Measurements from ENCODE around the gene ZBTB21.

ZBTB21 gene

DNA sequence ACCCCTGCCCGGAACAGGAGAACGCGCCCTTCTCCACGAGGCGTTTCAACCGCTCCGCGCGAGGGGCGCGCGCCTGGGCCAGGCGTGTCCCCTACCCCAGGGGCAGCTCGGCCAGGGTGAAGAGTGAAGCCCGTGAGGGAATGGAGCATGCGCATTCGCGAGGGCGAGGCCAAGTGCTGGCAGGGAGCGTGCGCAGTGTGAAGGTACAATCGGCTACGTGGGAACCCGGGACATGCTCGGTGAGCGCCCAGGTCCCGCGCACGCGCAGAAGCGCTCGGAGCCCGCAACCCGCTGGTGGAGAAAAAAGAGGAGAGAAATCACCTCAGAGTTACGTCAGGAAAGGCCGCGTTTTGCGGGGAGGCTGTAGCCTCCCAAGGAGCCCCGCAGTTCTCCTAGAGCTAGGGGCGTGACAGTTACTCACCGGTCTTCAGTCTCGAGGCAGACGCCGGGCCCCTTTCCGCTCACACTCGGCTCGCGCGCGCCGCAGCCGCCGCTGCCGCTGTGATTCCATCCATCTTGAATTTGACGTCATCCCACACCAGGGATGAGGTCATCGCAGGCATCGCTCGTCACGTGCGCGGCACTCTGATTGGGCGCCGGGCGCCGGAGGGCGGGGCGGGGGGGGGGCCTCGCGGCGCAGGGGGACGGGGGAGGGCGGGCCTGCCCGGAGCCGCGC is at the start of gene ZBTB21:
Gene ZBTB21 (minus strand): TSS at position 530 of the 676 bp plus-strand sequence. CDS start 16,265 bp downstream, outside the sequence.
- DNase-seq (ENCODE audit: low read depth in 2 of 2) = peak; percentile 97 to 99

DNA sequence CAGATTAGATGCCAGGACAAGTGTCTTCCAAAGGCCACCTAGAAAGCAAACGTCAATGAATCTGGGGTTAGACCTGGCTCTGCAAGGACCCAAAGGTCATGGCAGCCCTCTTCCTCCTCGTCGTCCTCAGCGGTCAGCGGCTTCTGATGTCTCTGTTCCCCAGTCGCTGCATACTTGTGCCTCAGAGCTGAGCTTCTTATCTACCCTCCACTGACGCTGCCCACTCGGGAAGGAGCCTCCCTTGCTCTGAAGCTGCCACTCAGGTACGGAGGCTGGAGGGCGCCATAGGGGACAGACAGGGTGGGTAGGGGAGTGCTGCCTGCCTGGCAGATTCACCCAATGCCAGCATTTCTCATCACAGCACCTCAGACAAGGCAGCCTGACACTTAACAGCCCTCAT is 49.6 kb upstream of the ZBTB21 start:
- DNase-seq (ENCODE audit: low read depth in 2 of 2) = no peak

DNA sequence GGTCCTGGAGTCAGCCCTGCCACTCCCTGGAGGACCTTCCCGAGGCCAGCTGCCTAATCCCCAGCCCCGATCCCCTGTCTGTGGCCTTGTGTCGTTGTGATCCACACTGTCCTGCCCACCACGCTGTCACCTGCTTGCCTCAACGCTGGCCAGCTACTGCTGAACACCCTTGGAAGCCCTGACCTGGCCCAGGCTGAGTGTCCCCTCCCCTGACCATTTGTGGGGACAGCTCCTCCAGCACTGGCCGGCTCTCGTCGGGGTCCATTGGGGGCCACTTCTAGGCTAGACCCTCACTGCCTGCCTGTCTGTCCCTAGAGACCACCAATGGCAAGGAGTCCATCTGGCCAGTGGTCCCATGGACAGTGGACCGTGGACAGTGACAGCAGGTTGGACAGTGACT is 49.0 kb upstream of the ZBTB21 start:
- no peak for DNase-seq (ENCODE audit: low read depth in 2 of 2)

DNA sequence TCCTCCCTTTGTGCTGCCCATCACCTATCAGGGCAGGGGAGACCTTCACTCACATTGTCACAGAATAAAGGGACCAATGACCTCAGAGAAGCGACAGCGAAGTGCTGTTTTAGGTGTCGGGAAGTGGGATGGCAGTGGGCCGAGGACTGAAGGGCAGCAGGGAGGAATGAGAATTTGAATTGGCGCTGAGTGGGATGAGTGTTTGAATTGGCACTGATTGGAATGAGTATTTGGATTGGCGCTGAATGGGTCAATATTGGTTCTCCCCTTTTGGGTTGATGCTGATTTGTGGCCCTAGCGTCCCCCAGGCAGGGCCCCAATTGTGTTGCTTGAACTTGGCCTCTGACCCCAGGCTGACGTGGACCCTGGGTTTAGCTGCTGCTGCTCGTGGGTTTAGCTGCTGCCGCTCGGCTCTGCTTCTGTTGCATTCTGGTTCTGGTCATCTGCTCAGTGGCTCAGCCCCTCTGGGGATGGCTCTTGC is 48.5 kb upstream of the ZBTB21 start:
- DNase-seq (ENCODE audit: low read depth in 2 of 2) = no peak

DNA sequence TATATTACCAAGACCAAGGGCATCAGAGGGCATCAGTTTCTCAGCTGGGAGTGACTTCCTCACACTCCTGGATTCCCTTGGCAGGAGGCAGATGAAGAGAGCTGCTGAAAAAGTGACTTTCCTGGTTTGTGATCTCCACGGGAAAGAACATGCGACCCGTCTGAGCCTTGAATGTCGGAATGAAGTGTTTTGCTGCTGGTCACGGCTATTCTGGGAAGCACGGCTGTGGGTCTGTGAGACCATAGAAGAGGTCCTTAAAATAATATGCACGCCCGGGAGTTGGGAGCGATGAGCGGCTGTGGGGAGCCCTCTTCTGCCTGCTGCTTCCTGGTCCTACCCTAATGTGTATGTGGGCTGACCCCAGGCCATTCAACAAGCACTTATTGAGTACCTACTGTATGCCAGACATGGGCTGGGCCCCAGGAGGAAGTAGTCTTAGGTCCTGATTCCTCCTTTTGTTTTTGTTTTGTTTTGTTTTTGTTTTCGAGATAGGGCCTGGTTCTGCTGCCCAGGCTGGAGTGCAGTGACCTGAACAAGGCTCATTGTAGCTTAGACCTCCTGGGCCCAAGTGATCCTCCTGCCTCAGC is 47.8 kb upstream of the ZBTB21 start:
- no peak for DNase-seq (ENCODE audit: low read depth in 2 of 2)

DNA sequence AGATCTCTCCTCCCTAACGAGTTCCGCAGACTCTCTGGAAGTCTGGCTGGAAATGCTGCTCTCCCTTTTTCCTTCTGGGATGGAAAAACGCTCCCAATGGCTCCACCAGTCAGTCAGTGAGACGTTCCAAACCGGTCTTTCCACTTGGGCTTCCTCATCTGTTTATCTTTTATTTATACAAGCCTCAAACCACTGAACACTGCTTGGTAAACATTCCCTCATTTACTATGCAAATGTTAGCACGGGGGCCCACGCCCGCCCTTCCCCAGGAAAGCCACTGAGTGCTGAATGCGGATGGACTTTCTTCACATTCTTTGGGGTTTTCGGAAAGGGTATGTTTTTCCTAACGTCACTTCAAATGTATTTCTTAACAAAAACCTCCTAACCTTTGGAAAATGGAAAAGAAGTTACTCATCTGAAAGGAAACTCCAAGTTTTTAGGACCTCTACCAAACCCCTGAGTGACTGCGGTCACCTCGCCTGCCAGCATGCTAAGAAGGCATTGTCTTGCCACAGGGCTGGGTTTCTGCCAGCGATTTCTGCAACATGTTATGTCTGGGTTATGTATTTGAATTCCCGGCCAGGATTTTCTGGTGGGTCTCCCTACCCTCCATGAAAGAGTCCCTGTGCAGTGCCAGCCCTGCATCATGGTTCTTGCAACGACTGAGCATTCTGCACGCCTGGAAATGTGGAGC is 47.0 kb upstream of the ZBTB21 start:
- no peak for DNase-seq (ENCODE audit: low read depth in 2 of 2)

DNA sequence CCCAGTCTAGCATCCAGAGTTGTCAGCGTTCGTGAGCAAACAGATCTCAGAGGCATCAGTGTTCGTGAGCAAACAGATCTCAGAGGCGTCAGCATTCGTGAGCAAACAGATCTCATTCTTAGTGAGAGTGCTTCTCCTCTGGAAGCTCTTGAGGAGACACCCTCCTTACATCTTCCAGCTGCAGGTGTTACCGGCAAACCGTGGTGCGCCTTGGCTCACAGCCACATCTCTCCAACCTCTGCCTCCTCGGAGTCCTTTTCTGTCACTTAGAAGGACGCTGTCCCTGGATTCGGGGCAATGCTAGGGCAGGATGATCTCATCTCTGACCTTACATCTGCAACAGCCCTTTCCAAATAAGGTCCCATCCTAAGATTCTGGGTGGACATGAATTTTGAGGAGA is 46.3 kb upstream of the ZBTB21 start:
- no peak for DNase-seq (ENCODE audit: low read depth in 2 of 2)

DNA sequence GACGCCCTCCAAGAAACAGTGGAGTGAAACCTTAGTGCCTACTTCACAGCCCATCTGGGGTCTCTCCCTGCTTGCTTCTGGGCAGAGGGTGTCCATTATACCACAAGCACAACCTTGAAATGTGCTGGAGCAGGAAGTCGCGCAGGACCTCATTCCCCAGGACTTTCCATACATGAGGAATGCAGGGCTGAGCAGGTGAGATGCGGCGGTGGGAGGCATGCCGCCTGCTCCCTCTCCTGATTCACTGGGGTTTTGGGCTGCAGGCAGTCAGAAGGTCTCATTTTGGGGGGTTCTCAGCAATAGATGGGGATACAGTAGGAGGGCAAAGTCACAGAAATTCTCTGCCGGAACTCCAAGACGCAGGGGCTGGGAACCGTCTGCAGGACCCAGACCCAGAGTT is 45.3 kb upstream of the ZBTB21 start:
- no peak for DNase-seq (ENCODE audit: low read depth in 2 of 2)

DNA sequence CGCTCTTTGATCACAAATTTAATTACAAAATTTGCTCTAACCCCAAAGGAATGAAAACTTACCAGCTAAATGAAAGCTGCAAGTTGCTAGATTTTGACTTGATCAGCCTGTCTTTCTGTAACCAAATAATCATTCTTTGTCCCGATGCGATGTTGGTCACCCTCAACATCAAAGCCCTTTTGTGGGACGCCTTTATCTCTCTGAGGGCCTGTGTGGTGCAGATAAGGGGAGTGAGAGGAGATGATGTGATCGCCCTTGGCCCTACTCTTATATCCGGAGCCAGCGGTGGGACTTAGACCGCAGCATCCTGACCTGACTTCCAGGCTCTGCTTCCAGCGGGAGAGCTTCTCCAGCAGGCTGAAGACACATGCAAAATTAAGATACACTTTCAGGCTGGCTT is 41.6 kb upstream of the ZBTB21 start:
- no peak for DNase-seq (ENCODE audit: low read depth in 2 of 2)

DNA sequence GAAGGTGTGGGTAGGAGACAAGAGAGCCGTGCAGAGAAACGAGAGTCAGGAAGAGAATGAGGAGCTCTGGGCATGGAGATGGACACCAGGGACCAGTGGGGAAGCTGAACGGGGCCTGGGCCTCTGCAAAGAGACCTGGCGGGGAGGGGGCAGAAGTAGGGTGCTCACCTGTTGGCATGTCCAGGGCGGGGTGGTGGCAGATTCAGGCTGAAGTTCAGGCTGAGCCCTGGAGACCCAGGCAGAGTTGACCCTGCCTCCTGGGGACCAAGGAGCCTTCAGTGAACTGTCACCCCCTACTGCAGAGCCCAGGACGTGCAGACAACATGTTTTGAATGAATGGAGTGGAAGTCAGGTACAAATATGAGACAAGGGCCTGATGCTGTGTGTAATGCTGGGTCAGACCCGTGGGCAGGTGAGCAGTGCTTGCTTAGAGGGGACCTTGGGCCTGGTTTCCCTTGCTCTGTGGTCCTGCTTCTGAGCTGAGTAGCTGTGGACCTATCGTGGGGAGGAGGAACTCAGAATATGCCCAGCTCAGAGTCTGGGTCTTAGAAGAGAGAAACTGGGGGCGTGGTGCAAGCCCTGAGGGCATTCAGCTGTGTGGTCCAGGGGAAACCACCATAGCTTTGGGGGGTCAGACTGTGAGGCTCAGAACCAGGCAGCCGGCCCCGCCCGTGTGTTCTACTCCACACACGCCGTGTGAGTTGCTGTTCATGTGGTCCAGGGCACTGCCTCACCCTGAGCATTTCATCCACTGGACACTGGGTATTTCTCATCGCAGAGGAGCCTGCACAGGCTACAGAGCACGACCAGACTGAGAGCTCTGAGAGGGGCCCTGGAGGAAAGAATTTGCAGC is 39.6 kb upstream of the ZBTB21 start:
- DNase-seq (ENCODE audit: low read depth in 2 of 2) = no peak

DNA sequence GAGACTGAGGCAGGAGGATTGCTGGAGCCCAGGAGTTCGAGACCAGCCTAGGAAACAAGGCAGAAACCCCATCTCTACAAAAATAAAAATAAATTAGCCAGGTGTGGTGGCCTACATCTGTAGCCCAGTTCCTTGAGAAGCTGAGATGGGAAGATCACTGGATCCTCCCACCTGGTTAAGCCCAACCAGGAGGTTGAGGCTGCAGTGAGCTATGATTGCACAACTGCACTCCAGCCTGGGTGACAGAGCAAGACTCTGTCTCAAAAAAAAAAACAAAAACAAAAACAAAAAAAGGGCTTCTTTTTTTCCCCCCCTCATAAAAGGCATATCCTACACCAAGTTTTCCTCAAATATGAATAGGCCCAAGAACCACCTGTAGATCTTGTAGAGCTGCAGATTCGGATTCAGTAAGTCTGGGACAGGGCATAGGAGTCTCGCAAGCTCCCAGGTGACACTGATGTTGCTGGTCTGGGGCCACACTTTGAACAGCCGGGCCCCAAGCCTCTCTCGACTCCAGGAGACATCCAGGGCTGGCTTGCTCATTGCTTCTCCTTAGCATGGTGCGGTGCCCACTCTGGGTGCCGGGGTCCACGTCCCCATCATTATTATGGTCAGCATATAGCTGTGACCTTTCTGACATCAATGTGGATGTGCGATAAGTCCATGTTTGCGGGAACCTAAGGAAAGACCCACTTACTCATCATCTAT is 38.9 kb upstream of the ZBTB21 start:
- no peak for DNase-seq (ENCODE audit: low read depth in 2 of 2)

DNA sequence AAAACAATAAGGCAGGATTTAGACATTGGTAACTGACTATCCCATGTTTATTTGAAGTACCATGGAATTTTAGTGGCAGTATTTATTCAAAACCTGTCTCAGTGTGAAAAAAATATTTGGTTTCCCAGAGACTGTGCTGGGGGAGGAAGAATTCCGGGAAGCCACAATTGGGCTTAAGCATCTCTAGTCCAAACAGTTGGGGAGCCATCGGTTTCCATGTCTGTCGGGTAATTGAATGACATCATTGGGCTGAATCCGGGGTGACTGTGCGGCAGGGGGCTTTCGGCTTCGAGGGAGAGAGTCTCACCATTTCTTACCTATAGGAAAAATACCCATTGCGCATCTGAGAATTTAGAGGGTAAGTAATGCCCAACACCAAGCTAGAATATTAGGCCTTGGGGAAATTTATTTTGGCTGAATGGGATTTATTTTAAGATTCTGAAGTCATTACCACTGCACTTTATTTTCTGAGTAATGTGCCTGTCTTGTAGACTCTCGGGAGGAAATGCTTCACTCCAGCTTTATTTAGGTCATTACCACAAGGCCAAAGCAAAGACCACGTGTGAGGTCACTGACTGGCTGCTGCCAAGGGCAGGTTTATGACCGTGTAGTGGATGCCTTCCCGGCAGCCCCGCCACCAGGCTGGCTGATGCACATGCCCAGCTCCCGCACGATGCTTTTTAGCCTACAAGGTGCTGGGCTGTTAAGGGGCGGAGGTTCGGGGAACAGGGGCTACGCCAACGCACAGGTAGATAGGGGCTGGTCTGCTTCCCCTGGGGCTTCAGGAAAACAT is 37.9 kb upstream of the ZBTB21 start:
- no peak for DNase-seq (ENCODE audit: low read depth in 2 of 2)

DNA sequence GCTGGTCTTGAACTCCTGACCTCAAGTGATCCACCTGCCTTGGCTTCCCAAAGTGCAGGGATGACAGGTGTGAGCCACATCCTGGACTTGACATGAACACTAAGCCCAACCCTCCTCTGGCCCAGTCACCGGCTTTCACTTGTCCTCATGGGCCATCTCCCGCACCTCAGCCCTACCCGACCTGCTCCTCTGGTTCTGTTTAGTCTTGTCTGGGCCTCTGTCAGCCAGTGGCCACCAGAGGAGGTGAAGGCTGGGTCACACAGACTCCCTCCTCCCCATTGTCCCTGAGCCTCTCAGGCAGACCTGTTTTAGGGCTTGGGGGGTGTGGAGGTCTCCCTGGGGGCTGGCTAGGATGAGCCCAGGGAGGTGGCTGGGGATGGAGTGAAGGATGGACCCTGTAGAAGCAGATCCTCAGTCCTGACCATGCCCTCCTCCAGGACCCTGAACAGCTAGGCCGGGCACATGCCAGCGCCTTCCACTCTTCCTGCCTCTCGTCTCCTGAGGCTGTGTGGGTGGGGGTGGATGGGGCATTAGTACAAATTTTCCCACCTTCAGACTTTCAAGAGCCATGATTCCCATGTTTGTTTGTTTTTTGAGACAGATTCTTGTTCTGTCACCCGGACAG is 34.8 kb upstream of the ZBTB21 start:
- no peak for DNase-seq (ENCODE audit: low read depth in 2 of 2)

DNA sequence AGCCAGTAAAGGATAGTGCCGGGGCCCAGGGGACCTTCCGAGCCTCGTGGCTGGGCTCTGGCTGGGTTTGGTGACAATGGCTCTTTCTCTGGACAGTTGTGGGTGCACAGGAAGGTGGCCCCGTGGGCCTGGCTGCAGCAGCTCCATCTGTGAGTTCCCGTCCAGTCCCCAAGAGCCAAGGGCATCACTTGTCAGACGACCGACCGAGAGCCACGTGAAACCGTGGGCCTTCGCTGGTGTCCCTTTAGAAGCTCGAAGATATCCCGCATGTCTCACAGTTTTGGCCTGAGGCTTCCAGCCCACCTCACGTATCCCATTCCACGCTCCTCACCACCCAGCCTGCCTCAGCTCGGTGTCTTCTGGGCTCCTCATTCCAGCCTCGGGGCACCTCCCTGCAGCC is 33.8 kb upstream of the ZBTB21 start:
- DNase-seq (ENCODE audit: low read depth in 2 of 2) = no peak

DNA sequence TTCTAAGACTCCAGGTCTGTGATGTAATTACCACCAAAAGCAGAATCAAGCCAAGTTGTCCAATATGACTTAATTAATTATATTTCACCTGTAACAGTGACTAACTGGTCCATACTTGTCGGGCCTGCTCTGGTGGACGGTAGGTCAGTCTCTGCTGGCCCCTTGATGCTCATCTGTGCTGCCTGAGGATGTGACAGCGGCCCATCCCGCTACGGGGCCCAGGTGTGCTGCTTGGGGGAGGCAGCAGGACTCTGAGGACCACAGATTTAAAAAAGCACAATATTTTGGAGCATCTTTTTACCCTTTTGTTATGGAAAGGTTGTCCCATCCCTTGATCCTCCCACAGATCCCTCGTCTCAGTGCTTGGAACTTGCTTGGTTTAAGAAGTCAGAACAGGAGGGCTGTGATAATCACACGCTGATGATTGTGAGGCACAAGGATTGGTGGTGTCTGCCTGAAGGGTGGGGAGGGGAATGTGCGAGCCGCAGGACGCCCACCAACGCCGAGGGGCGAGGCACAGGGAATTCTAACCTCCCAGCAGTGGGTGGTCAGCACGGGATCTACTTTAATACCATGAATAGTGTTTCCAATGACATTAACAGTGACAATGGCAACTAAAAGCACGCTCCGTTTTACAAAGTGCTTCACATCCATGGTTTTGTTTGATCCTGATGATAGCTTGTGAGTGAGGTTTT is 33.2 kb upstream of the ZBTB21 start:
- no peak for DNase-seq (ENCODE audit: low read depth in 2 of 2)

DNA sequence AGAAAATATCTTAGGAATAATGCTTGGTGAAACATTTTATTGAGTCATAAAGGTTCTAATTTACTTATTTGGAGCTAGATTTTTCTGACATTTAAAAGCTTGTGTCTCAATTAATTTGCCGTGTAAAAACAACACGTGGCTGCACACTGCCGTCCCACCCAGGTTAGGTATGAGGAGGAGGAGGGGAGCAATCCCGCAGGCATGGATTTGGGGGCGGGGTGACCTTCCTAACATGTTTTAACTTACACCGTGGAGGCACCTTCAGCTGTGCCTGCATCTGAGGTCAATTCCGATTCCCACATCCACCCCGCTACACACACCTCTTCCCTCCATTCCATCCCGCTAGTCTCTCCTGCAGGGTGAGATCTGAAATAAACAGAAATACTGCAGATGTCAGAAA is 32.5 kb upstream of the ZBTB21 start:
- DNase-seq (ENCODE audit: low read depth in 2 of 2) = no peak

DNA sequence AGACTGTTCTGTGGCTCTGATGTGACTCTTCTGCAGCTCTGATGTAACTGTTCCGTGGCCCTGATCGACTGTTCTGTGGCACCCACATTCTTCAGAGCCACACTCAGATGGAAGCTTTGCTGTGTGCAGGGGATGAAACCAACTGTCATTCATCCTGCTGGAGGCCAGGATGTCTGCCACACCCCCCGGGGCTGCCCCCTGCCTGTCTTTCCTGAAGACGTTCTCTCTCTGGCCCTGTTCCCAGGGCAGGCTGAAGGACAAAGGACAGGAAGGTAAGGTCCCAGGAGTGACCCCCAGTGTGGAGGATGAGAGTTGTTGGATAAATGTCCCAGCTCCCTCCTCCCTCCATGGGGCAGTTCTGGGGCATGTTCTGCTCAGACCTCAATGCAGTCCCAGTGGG is 31.6 kb upstream of the ZBTB21 start:
- DNase-seq (ENCODE audit: low read depth in 2 of 2) = no peak

DNA sequence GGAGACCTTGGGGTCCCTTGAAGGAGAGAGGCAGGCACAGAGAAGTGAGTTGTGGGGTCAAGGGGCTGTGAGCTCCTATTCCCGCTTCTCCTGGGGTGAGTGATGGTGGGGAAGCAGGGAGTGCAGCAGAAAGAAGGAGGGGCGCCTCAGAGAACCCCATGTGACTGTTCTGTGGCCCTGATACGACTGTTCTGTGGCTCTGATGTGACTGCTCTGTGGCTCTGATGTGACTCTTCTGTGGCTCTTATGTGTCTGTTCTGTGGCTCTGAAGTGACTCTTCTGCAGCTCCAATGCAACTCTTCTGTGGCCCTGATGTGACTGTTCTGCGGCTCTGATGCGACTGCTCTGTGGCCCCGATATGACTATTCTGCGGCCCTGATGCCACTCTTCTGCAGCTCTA is 31.1 kb upstream of the ZBTB21 start:
- DNase-seq (ENCODE audit: low read depth in 2 of 2) = no peak

DNA sequence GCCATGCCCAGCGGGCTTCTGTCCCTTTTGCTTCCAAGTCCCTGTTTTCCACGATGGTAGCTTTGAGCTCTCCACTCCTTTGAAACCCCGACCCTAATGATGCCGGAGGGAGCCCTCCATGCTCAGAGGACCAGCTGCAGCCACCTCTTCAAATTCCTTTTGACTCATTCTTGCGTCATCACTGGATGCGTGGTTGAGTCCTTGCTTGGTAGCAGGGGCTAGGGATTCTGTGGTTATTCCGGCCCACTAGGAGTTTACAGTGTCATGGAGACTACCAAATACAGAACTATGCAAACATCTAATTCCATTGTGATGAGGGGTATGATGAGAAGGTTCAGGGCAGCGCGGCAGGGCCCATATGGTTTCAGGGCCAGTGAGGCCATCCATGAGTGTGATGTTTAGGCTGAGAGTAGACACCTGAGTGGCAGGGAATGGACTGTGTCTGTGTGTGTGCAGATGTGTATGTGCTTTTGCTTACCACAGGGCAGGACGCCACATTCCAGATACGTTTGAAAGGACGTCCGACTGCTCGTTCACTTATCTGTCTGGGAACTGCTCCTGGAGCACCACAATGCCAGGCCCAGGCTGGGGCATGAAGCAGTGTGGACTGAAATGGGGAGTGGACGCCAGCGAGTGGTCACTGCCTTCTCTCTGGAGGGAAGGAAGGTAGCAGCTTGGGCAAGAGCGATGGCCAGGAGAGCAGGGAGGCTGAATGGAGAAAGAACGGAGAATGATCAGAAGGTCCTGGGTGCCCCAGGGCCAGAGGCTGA is 30.4 kb upstream of the ZBTB21 start:
- no peak for DNase-seq (ENCODE audit: low read depth in 2 of 2)

All from stimulated activated CD4-positive, alpha-beta T cell treated with anti-CD3 and anti-CD28 coated beads, Interleukin-1b, Interleukin-23, amount 100 ng/mL, for 4 hours (primary cell).